KMS-11 (cell line): ENCODE results near the gene FGF14.

Experiments
- H2AFZ ChIP-seq: fragments of 200-600 bp; sonication (generic); 2 replicates; pipeline ENCODE4 v1.6.1; 2016; ENCODE audit warnings: antibody characterized with exemption, mixed run types, low read depth
- H3K27ac ChIP-seq: fragments of 200-600 bp; sonication (generic); 2 replicates; pipeline ENCODE4 v1.6.1; 2016; ENCODE audit warnings: mild to moderate bottlenecking, mixed run types
- H3K27me3 ChIP-seq: fragments of 200-600 bp; sonication (generic); 2 replicates; pipeline ENCODE4 v1.6.1; 2017; ENCODE audit warnings: mild to moderate bottlenecking, low read depth, mixed run types, moderate library complexity; ENCODE audit not compliant: insufficient read depth
- H3K36me3 ChIP-seq: fragments of 200-600 bp; sonication (generic); 2 replicates; pipeline ENCODE4 v1.6.1; 2017; ENCODE audit warnings: mild to moderate bottlenecking, mixed run types; ENCODE audit not compliant: insufficient read depth
- H3K4me1 ChIP-seq: fragments of 200-600 bp; sonication (generic); 2 replicates; pipeline ENCODE4 v1.6.1; 2016; ENCODE audit warnings: mild to moderate bottlenecking, low read depth, mixed run types; ENCODE audit not compliant: poor library complexity, severe bottlenecking
- H3K4me2 ChIP-seq: fragments of 200-600 bp; sonication (generic); 2 replicates; pipeline ENCODE4 v1.7.0; 2016; ENCODE audit warnings: mild to moderate bottlenecking, mixed run types
- H3K4me3 ChIP-seq: fragments of 200-600 bp; sonication (generic); IDR thresholded peaks from 2 replicates; pipeline ENCODE4 v1.6.1; 2017; ENCODE audit warnings: low read depth, low read length, mixed read lengths; ENCODE audit not compliant: insufficient read depth
- H3K79me2 ChIP-seq: fragments of 200-600 bp; sonication (generic); 2 replicates; pipeline ENCODE4 v1.6.1; 2016; ENCODE audit warnings: low read depth, mixed run types; ENCODE audit not compliant: insufficient read depth
- H3K9ac ChIP-seq: fragments of 200-600 bp; sonication (generic); 2 replicates; pipeline ENCODE4 v1.6.1; 2016; ENCODE audit warnings: mild to moderate bottlenecking, mixed run types
- H4K20me1 ChIP-seq: fragments of 200-600 bp; sonication (generic); 2 replicates; pipeline ENCODE4 v1.6.1; 2016; ENCODE audit warnings: mild to moderate bottlenecking, mixed run types; ENCODE audit not compliant: insufficient read depth
- TF ChIP-seq, protein P1 (sequence below): fragments of 200-600 bp; sonication (generic); conservative IDR thresholded peaks from 2 replicates; pipeline ENCODE4 v1.6.1; 2017; ENCODE audit warnings: low read depth, mild to moderate bottlenecking, antibody characterized with exemption, low read length, moderate library complexity, mixed read lengths

FGF14 gene

DNA sequence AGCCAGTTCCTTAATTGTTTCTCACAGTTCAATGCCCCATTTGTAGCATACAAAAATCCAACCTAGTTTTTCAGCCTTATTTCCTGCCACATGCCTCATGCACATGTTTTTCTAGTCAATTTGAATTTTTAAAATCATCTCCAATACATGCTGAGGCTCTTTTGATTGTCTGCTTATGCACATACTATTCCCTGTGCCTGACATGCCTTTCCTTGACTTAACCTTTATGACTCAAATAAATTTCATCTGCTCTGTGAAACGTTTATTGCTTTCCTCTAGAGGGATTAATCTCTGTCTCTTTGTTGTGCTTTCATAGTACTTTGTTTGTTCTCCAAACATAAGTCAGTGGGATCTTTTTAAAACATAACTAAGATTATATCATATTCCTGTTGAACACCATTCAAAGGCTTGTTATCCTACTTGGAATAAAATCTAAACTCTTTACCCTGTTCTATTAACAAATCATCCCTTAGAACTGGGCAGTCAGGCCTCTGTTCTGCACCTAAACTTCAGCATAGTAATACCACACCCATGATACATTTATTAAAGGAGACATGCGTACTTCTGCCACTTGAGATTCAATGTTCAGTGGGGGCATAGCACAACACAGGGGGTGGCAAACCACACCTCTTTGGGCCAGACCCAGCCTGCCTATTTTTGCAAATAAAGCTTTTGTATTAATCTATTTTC lies 346.6 kb downstream of the FGF14 start:
- Histone ChIP-seq H3K79me2 (no peaks in the 10 kb centered on the region), H3K27me3 (no peaks in the 10 kb centered on the region), H3K27ac (no peak overlapping the region), H3K4me1 (no peaks in the 10 kb centered on the region), H3K9ac (no peak overlapping the region), H4K20me1 (no peaks in the 10 kb centered on the region), H3K4me3 (no peak overlapping the region), H3K36me3 (no peaks in the 10 kb centered on the region), H2AFZ (no peak overlapping the region), H3K4me2 (no peak overlapping the region)
- TF ChIP-seq, protein P1, sequence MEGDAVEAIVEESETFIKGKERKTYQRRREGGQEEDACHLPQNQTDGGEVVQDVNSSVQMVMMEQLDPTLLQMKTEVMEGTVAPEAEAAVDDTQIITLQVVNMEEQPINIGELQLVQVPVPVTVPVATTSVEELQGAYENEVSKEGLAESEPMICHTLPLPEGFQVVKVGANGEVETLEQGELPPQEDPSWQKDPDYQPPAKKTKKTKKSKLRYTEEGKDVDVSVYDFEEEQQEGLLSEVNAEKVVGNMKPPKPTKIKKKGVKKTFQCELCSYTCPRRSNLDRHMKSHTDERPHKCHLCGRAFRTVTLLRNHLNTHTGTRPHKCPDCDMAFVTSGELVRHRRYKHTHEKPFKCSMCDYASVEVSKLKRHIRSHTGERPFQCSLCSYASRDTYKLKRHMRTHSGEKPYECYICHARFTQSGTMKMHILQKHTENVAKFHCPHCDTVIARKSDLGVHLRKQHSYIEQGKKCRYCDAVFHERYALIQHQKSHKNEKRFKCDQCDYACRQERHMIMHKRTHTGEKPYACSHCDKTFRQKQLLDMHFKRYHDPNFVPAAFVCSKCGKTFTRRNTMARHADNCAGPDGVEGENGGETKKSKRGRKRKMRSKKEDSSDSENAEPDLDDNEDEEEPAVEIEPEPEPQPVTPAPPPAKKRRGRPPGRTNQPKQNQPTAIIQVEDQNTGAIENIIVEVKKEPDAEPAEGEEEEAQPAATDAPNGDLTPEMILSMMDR, result no peak

DNA sequence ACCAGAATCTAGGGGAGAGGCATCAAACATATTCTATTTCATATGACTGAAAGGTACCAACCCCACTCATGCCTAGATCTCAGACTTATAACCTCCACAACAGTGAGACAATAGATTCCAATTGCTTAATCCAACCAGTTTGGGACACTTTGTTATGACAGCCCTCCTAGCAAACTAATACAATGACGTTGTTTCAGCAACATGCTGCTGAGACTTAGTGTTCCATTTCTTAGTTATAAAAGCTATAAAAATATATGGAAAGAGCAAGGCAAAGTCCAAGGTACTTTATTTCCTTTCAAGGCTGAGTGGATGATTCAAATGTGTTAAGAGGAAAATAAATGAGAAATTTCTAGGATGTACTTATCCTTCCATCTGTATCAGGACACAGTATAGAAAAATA lies 352.0 kb downstream of the FGF14 start:
- Histone ChIP-seq H3K4me1 (no peaks in the 10 kb centered on the region), H2AFZ (no peak overlapping the region)
- TF ChIP-seq, protein P1, result no peak

DNA sequence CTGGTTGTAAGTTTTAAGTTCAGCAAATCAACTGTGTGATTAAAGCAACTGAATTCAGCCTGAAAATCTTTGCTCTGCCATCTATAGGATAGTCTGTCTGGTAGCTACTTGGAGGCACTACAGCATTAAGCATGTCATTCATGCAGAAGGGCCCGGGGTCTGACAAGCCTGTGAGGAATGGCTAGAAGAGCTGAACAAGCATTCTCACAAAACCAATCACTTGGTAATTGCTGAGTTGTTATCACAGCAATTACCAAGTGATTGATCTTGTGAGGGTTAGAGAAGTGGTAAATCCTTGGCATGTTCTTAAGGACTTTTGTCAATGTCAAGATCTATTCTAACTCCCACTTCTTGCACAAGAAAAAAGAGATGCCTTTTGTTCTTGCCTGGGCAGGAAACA lies 356.1 kb downstream of the FGF14 start:
- Histone ChIP-seq H2AFZ (no peak overlapping the region), H3K27ac (no peak overlapping the region), H3K4me3 (no peak overlapping the region), H3K9ac (no peak overlapping the region), H3K27me3 (no peaks in the 10 kb centered on the region), H3K4me1 (no peaks in the 10 kb centered on the region), H4K20me1 (no peaks in the 10 kb centered on the region), H3K36me3 (no peaks in the 10 kb centered on the region), H3K79me2 (no peaks in the 10 kb centered on the region), H3K4me2 (no peak overlapping the region)
- TF ChIP-seq, protein P1, result no peak

More for the DNA sequence above, 352.0 kb downstream of the FGF14 start:
- H3K9ac ChIP-seq, result no peak overlapping the region
- H3K27ac ChIP-seq, result no peak overlapping the region
- H4K20me1 ChIP-seq, result no peaks in the 10 kb centered on the region
- H3K79me2 ChIP-seq, result no peaks in the 10 kb centered on the region
- H3K36me3 ChIP-seq, result no peaks in the 10 kb centered on the region
- no peak overlapping the region for H3K4me3 ChIP-seq
- no peaks in the 10 kb centered on the region for H3K27me3 ChIP-seq
- no peak overlapping the region for H3K4me2 ChIP-seq

DNA sequence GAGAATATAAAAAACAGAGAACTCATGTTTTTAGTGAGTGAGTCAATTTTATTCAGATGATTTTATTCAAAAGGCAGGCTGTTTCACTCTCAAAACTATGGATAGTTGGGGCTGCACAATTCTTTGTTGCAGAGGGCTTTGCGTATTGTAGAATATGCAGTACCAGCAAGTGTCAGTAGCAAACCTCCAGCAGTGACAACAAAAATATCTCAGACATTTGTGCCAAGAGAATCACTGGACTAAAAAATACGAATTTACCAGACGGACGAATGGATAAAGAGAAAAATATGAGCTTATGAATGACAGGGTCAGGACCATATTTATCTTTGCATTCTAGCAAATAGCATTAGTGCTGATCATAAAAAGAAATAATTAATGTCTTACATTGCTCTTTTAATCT lies 359.1 kb downstream of the FGF14 start:
- no peak overlapping the region for H2AFZ ChIP-seq
- H3K4me2 ChIP-seq, result no peak overlapping the region
- H3K9ac ChIP-seq, result no peak overlapping the region
- no peak overlapping the region for H3K27ac ChIP-seq
- H4K20me1 ChIP-seq, result no peaks in the 10 kb centered on the region
- no peaks in the 10 kb centered on the region for H3K27me3 ChIP-seq
- H3K36me3 ChIP-seq, result no peaks in the 10 kb centered on the region
- H3K4me3 ChIP-seq, result no peak overlapping the region
- TF ChIP-seq, protein P1, result no peak
- no peaks in the 10 kb centered on the region for H3K4me1 ChIP-seq
- H3K79me2 ChIP-seq, result no peaks in the 10 kb centered on the region
